GM18519 (cell line): ENCODE measurements around the gene KRTAP5-11.
"Not testable (repeated sequence)": the region's sequence is repeated elsewhere in the genome, so short reads cannot be mapped to it uniquely, and the experiment has no call there.

ENCODE experiments used
- ATAC-seq: cut with Tn5 transposase; IDR thresholded peaks from one replicate; pipeline ENCODE4 v1.9.1; 2021; ENCODE audit warnings: mild to moderate bottlenecking, moderate library complexity; ENCODE audit not compliant: unreplicated experiment, low FRiP score

The KRTAP5-11 gene

GRCh38 chr11:71582969-71583368 is 294 bp upstream of the KRTAP5-11 start:
- not testable (repeated sequence) for ATAC-seq

GRCh38 chr11:71581826-71582225 is 849 bp downstream of the KRTAP5-11 start:
- ATAC-seq: no peak

GRCh38 chr11:71580057-71581003 is 2.3 kb downstream of the KRTAP5-11 start:
- no peak for ATAC-seq

- ATAC-seq: not testable (repeated sequence)
Measured at GRCh38 chr11:71579513-71579912, 3.2 kb downstream of the KRTAP5-11 start.

GRCh38 chr11:71577469-71578004 is 5.1 kb downstream of the KRTAP5-11 start:
- no peak for ATAC-seq

- ATAC-seq: not testable (repeated sequence)
Measured at GRCh38 chr11:71576688-71577465, 5.8 kb downstream of the KRTAP5-11 start.

- ATAC-seq: no peak
Measured at GRCh38 chr11:71575723-71576424, 6.8 kb downstream of the KRTAP5-11 start.

GRCh38 chr11:71574418-71574817 is 8.3 kb downstream of the KRTAP5-11 start:
- no peak for ATAC-seq

- no peak for ATAC-seq
Measured at GRCh38 chr11:71572811-71573210, 9.9 kb downstream of the KRTAP5-11 start.

- ATAC-seq: not testable (repeated sequence)
Measured at GRCh38 chr11:71571101-71571850, 11.4 kb downstream of the KRTAP5-11 start.

- ATAC-seq: no peak
Measured at GRCh38 chr11:71568704-71569349, 13.8 kb downstream of the KRTAP5-11 start.

GRCh38 chr11:71567633-71568032 is 15.0 kb downstream of the KRTAP5-11 start:
- ATAC-seq: not testable (repeated sequence)

GRCh38 chr11:71566626-71567599 is 15.8 kb downstream of the KRTAP5-11 start:
- not testable (repeated sequence) for ATAC-seq

- no peak for ATAC-seq
Measured at GRCh38 chr11:71566081-71566620, 16.5 kb downstream of the KRTAP5-11 start.

GRCh38 chr11:71565263-71565662 is 17.4 kb downstream of the KRTAP5-11 start, which contains the start of gene KRTAP5-10:
KRTAP5-10 (plus strand) TSS chr11:71565563; CDS start chr11:71565588, 25 bp downstream.
- ATAC-seq: no peak

GRCh38 chr11:71564430-71564829 is 18.2 kb downstream of the KRTAP5-11 start:
- no peak for ATAC-seq

- no peak for ATAC-seq
Measured at GRCh38 chr11:71563406-71563805, 19.3 kb downstream of the KRTAP5-11 start.

GRCh38 chr11:71562120-71562519 is 20.6 kb downstream of the KRTAP5-11 start:
- no peak for ATAC-seq
